ENCODE results near the gene MLIP. TPM values are rescaled to one million over a fixed set of nuclear protein-coding genes. Genes with fewer than 3 reads are reported as not detected.

Gene MLIP
- total and polyA plus RNA-seq, 2 of the 13 experiments (the other 11 are each of a cell fraction or from before 2014, with no cell fraction given): 0.08 to 0.33 TPM

- TF ChIP-seq YY1 (IDR thresholded peaks at IDR 0.05; ENCODE audit: insufficient read depth, insufficient replicate concordance, low read depth, low read length): no peak
- no peak for TF ChIP-seq ZNF296 (CRISPR knock-in tag; conservative IDR thresholded peaks at IDR 0.05)
- TF ChIP-seq DMAP1 (CRISPR knock-in tag; IDR thresholded peaks at IDR 0.05): no peak
- no peak for TF ChIP-seq RBFOX2 (IDR thresholded peaks at IDR 0.05; ENCODE audit: low read depth, low read length)
- TF ChIP-seq KMT2A (CRISPR knock-in tag; IDR thresholded peaks at IDR 0.05): no peak
- no peak for TF ChIP-seq TFAP4 (IDR thresholded peaks at IDR 0.05; ENCODE audit: borderline replicate concordance, low read depth)
- TF ChIP-seq SKIL (CRISPR knock-in tag; IDR thresholded peaks at IDR 0.05; ENCODE audit: borderline replicate concordance): 0 out of 2 replicates have a peak, but pooled peaks have one; percentile 17
- TF ChIP-seq ZBTB8A (CRISPR knock-in tag; IDR thresholded peaks at IDR 0.05; ENCODE audit: borderline replicate concordance, low read depth): no peak
- TF ChIP-seq KDM3A (CRISPR knock-in tag; IDR thresholded peaks at IDR 0.05; ENCODE audit: low read depth): no peak
- TF ChIP-seq ZSCAN5A (CRISPR knock-in tag; IDR thresholded peaks at IDR 0.05; ENCODE audit: borderline replicate concordance): no peak
- no peak for TF ChIP-seq CBX1 (IDR thresholded peaks at IDR 0.05; ENCODE audit: low read depth)
- no peak for TF ChIP-seq GFI1 (CRISPR knock-in tag; IDR thresholded peaks at IDR 0.05; ENCODE audit: borderline replicate concordance)
- TF ChIP-seq MNT (IDR thresholded peaks at IDR 0.05): no peak
- no peak for TF ChIP-seq ZNF225 (CRISPR knock-in tag; IDR thresholded peaks at IDR 0.05)
- TF ChIP-seq ZFP36L2 (CRISPR knock-in tag; IDR thresholded peaks at IDR 0.05): no peak
- no peak for TF ChIP-seq IRF1 (CRISPR knock-in tag; IDR thresholded peaks at IDR 0.05; ENCODE audit: low read depth)
- no peak for TF ChIP-seq KMT2B (CRISPR knock-in tag; IDR thresholded peaks at IDR 0.05)
- TF ChIP-seq ZIK1 (CRISPR knock-in tag; IDR thresholded peaks at IDR 0.05; ENCODE audit: borderline replicate concordance, low read depth): no peak
- no peak for TF ChIP-seq BHLHE40 (IDR thresholded peaks at IDR 0.05; ENCODE audit: low read length)
- TF ChIP-seq ZFP90 (CRISPR knock-in tag; IDR thresholded peaks at IDR 0.05; ENCODE audit: borderline replicate concordance): no peak
- TF ChIP-seq IKZF1 (IDR thresholded peaks at IDR 0.05): no peak
- TF ChIP-seq ZNF768 (CRISPR knock-in tag; IDR thresholded peaks at IDR 0.05): no peak
- no peak for TF ChIP-seq RFXANK (CRISPR knock-in tag; IDR thresholded peaks at IDR 0.05)
- TF ChIP-seq ZNF615 (CRISPR knock-in tag; IDR thresholded peaks at IDR 0.05; ENCODE audit: borderline replicate concordance): no peak
Observed at GRCh38 chr6:54098450-54099044, 12.7 kb upstream of the MLIP start (continued).
